GM23338 (cell line): Measurements from ENCODE around the gene NNMT.

ENCODE experiments used
- CREB1 ChIP-seq: fragments of 250-450 bp; sonication (Bioruptor Pico); IDR thresholded peaks from 2 replicates; pipeline ENCODE4 v1.5.0; 2020; ENCODE audit warnings: low read depth, mild to moderate bottlenecking, moderate library complexity
- EZH2 ChIP-seq: fragments of 200-600 bp; sonication (generic); IDR thresholded peaks from one replicate; pipeline ENCODE4 v1.8.0; 2017; ENCODE audit warnings: antibody characterized with exemption, mild to moderate bottlenecking, low read depth; ENCODE audit not compliant: unreplicated experiment
- EZH2phosphoT487 ChIP-seq: fragments of 200-600 bp; sonication (generic); IDR thresholded peaks from one replicate; pipeline ENCODE4 v1.8.1; 2018; ENCODE audit warnings: antibody characterized with exemption; ENCODE audit not compliant: unreplicated experiment
- NANOG ChIP-seq: IDR thresholded peaks from 2 replicates; pipeline ENCODE4 v1.6.1; 2016; ENCODE audit warnings: antibody characterized with exemption, borderline replicate concordance
- POLR2AphosphoS5 ChIP-seq: IDR thresholded peaks from 2 replicates; pipeline ENCODE4 v1.6.1; 2016; ENCODE audit warnings: antibody characterized with exemption, low read depth
- STAT1 ChIP-seq: IDR thresholded peaks from one replicate; pipeline ENCODE4 v1.6.1; 2016; ENCODE audit warnings: antibody characterized with exemption; ENCODE audit not compliant: unreplicated experiment
- ZNF114 ChIP-seq: fragments of 250-450 bp; sonication (Bioruptor Pico); IDR thresholded peaks from 2 replicates; pipeline ENCODE4 v1.5.0; 2020; ENCODE audit warnings: mild to moderate bottlenecking, moderate library complexity
- ZNF331 ChIP-seq: fragments of 250-450 bp; sonication (Bioruptor Pico); IDR thresholded peaks from 2 replicates; pipeline ENCODE4 v1.5.0; 2020; ENCODE audit warnings: low read depth, mild to moderate bottlenecking, moderate library complexity
- TF ChIP-seq, protein P1 (sequence below), 2 experiments: fragments of 200-600 bp in 1 of 2; sonication (generic) in 1 of 2; conservative IDR thresholded peaks; 2 replicates each; pipeline versions ENCODE4 v1.5.1 to v1.6.1; 2016 to 2017; ENCODE audit warnings: antibody characterized with exemption in 2 of 2, low read depth in 2 of 2, mild to moderate bottlenecking in 2 of 2, moderate library complexity in 1 of 2
- TF ChIP-seq, protein P2 (sequence below): IDR thresholded peaks from one replicate; pipeline ENCODE4 v1.6.1; 2018; ENCODE audit warnings: antibody characterized with exemption; ENCODE audit not compliant: unreplicated experiment

DNA sequence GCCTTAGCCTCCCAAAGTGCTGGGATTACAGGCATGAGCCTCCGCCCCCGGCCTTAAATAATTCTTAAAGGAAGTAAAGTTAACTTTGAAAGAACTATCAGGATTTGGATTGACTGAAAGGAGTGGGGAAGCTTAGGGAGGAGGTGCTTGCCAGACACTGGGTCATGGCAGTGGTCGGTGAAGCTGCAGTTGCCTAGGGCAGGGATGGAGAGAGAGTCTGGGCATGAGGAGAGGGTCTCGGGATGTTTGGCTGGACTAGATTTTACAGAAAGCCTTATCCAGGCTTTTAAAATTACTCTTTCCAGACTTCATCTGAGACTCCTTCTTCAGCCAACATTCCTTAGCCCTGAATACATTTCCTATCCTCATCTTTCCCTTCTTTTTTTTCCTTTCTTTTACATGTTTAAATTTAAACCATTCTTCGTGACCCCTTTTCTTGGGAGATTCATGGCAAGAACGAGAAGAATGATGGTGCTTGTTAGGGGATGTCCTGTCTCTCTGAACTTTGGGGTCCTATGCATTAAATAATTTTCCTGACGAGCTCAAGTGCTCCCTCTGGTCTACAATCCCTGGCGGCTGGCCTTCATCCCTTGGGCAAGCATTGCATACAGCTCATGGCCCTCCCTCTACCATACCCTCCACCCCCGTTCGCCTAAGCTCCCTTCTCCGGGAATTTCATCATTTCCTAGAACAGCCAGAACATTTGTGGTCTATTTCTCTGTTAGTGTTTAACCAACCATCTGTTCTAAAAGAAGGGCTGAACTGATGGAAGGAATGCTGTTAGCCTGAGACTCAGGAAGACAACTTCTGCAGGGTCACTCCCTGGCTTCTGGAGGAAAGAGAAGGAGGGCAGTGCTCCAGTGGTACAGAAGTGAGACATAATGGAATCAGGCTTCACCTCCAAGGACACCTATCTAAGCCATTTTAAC is at the start of gene NNMT:
- TF ChIP-seq, protein P1, sequence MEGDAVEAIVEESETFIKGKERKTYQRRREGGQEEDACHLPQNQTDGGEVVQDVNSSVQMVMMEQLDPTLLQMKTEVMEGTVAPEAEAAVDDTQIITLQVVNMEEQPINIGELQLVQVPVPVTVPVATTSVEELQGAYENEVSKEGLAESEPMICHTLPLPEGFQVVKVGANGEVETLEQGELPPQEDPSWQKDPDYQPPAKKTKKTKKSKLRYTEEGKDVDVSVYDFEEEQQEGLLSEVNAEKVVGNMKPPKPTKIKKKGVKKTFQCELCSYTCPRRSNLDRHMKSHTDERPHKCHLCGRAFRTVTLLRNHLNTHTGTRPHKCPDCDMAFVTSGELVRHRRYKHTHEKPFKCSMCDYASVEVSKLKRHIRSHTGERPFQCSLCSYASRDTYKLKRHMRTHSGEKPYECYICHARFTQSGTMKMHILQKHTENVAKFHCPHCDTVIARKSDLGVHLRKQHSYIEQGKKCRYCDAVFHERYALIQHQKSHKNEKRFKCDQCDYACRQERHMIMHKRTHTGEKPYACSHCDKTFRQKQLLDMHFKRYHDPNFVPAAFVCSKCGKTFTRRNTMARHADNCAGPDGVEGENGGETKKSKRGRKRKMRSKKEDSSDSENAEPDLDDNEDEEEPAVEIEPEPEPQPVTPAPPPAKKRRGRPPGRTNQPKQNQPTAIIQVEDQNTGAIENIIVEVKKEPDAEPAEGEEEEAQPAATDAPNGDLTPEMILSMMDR (conservative IDR thresholded peaks at IDR 0.05; ENCODE audit: low read depth in 2 of 2), result no peak
- TF ChIP-seq STAT1 (no peak), EZH2 (no peak), EZH2phosphoT487 (no peak), POLR2AphosphoS5 (no peak), NANOG (no peak), ZNF114 (CRISPR knock-in tag) (no peak), CREB1 (CRISPR knock-in tag) (no peak), ZNF331 (no peak)
- TF ChIP-seq, protein P2, sequence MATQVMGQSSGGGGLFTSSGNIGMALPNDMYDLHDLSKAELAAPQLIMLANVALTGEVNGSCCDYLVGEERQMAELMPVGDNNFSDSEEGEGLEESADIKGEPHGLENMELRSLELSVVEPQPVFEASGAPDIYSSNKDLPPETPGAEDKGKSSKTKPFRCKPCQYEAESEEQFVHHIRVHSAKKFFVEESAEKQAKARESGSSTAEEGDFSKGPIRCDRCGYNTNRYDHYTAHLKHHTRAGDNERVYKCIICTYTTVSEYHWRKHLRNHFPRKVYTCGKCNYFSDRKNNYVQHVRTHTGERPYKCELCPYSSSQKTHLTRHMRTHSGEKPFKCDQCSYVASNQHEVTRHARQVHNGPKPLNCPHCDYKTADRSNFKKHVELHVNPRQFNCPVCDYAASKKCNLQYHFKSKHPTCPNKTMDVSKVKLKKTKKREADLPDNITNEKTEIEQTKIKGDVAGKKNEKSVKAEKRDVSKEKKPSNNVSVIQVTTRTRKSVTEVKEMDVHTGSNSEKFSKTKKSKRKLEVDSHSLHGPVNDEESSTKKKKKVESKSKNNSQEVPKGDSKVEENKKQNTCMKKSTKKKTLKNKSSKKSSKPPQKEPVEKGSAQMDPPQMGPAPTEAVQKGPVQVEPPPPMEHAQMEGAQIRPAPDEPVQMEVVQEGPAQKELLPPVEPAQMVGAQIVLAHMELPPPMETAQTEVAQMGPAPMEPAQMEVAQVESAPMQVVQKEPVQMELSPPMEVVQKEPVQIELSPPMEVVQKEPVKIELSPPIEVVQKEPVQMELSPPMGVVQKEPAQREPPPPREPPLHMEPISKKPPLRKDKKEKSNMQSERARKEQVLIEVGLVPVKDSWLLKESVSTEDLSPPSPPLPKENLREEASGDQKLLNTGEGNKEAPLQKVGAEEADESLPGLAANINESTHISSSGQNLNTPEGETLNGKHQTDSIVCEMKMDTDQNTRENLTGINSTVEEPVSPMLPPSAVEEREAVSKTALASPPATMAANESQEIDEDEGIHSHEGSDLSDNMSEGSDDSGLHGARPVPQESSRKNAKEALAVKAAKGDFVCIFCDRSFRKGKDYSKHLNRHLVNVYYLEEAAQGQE, result no peak
